Measurements from ENCODE around the gene NES. TPM values are rescaled to one million over a fixed set of nuclear protein-coding genes. Genes with fewer than 3 reads are reported as not detected.

The NES gene
- total RNA-seq, 4 donors from 2014 or later, result 4.3 to 10.4 (median 9.0) TPM

GRCh38 chr1:156690675-156691036 lies 13.4 kb upstream of the NES start:
- H3K4me3 ChIP-seq (replicated peaks in 1 of 3), result no peak overlapping the region
- 66 to 77% methylated on average over 8 of the region's 8 CpGs for WGBS, 2 donors
- peaks cover 35 to 51% of the 10 kb centered on the region in 2 donors for H3K4me1 ChIP-seq
- DNase-seq, result no peak
- H3K36me3 ChIP-seq, result no peaks in the 10 kb centered on the region
- TF ChIP-seq POLR2A (IDR thresholded peaks at IDR 0.05), result no peak
- no peak for TF ChIP-seq CTCF (IDR thresholded peaks at IDR 0.05)
- H3K9me3 ChIP-seq, result no peaks in the 10 kb centered on the region
- intact Hi-C loops (cut with DNase I), result loop anchor here (2.0 kb wide), 1 partner anchor 34 kb away; no protein-coding TSS in a partner anchor
- peak overlapping the region in 1 of 3 donors; percentile 82 for H3K27ac ChIP-seq
- H3K27me3 ChIP-seq, result no peaks in the 10 kb centered on the region

GRCh38 chr1:156689953-156690674 lies 12.9 kb upstream of the NES start:
- intact Hi-C loops (cut with DNase I), result loop anchor here (2.0 to 10.0 kb wide), 2 partner anchors 35 to 195 kb away; no protein-coding TSS in a partner anchor
- H3K27me3 ChIP-seq, result no peaks in the 10 kb centered on the region
- peaks cover 35 to 51% of the 10 kb centered on the region in 2 donors for H3K4me1 ChIP-seq
- H3K9me3 ChIP-seq, result no peaks in the 10 kb centered on the region
- peak overlapping the region in 1 of 3 donors; percentile 9 for H3K4me3 ChIP-seq (replicated peaks in 1 of 3)
- 17 to 19% methylated on average over 8 to 10 of the region's 10 CpGs for WGBS, 2 donors
- H3K36me3 ChIP-seq, result no peaks in the 10 kb centered on the region
- DNase-seq, result peak; percentile 45 to 70
- TF ChIP-seq CTCF (IDR thresholded peaks at IDR 0.05), result no peak
- peak overlapping the region in 1 of 3 donors; percentile 82 for H3K27ac ChIP-seq

- Histone ChIP-seq H3K36me3 (no peaks in the 10 kb centered on the region), H3K4me3 (replicated peaks in 1 of 3) (no peak overlapping the region), H3K9me3 (no peaks in the 10 kb centered on the region), H3K4me1 (peaks cover 35 to 51% of the 10 kb centered on the region in 2 donors), H3K27me3 (no peaks in the 10 kb centered on the region), H3K27ac (peak overlapping the region in 1 of 3 donors; percentile 15)
- intact Hi-C loops (cut with DNase I), result loop anchor here (10.0 kb wide), 1 partner anchor 196 kb away; no protein-coding TSS in a partner anchor
- TF ChIP-seq POLR2A (IDR thresholded peaks at IDR 0.05), result no peak
- peak; percentile 91 to 95 (median 95) for TF ChIP-seq CTCF (IDR thresholded peaks at IDR 0.05)
- DNase-seq, result peak; percentile 82
- 0% methylated on average over 21 to 23 of the region's 23 CpGs for WGBS, 2 donors
Observed at GRCh38 chr1:156689035-156689952, 12.1 kb upstream of the NES start.

GRCh38 chr1:156684227-156684782 lies 7.1 kb upstream of the NES start:
- Histone ChIP-seq H3K27me3 (no peaks in the 10 kb centered on the region), H3K36me3 (no peaks in the 10 kb centered on the region), H3K4me1 (peaks cover 0 to 3% of the 10 kb centered on the region in 2 donors), H3K9me3 (no peaks in the 10 kb centered on the region), H3K27ac (no peak overlapping the region), H3K4me3 (replicated peaks in 1 of 3) (no peak overlapping the region)
- 69 to 86% methylated on average over 5 of the region's 5 CpGs for WGBS, 2 donors
- TF ChIP-seq CTCF (IDR thresholded peaks at IDR 0.05), result no peak
- TF ChIP-seq POLR2A (IDR thresholded peaks at IDR 0.05), result no peak
- intact Hi-C loops (cut with DNase I), result loop anchor here (10.0 kb wide), 1 partner anchor 200 kb away; no protein-coding TSS in a partner anchor
- DNase-seq, result no peak

Measured in thyroid gland (tissue), 4 donors.